GM21360 (cell line): ENCODE data around the gene PAX8.
A peak's percentile ranks its signal among the peaks of the same experiment; 100 is the strongest.

Experiments used
- ATAC-seq: cut with Tn5 transposase; IDR thresholded peaks from one replicate; pipeline ENCODE4 v1.9.1; 2021; ENCODE audit warnings: mild to moderate bottlenecking, moderate library complexity; ENCODE audit not compliant: unreplicated experiment

The PAX8 gene

GRCh38 chr2:113268621-113269360 lies 9.9 kb downstream of the PAX8 start:
- ATAC-seq = no peak

DNA sequence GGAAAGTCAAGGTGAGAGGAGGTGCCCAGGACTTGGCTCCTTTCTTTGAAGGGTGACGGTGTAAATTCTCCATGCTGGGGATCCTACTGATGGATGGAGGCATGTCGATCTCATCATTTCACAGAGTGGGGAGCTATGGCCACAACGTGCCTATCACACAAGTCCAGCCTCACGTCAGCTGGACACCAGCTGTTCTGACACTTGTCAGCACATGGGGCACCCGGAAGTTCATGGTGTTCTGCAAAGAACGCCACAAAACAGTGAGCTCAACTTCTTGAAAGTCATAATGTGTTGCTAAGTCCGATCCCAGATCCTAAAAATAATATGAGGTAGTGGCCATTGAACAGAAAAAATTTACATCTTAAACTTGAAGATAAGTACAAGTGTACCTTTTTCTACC lies 12.3 kb downstream of the PAX8 start:
- ATAC-seq = no peak

GRCh38 chr2:113264713-113265403 lies 13.9 kb downstream of the PAX8 start:
- no peak for ATAC-seq

DNA sequence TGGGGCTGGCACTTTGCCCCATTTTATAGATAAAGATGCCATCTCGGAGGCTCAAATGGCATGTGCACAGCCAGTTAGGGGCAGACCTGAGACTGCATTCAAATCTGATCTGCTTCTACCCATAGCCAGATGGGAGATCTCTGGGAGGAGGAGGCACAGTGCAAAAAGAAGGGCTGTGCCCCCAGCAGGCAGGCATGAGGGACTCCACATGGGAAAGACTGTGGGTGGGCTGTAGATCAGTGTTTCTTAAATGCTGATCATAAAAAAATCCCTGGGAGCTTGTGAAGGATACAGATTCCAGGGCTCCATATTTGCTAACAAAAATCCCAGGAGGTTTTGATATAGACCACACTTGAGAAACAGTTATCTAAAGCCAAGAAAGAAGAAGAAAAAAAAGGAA lies 15.2 kb downstream of the PAX8 start:
- no peak for ATAC-seq

DNA sequence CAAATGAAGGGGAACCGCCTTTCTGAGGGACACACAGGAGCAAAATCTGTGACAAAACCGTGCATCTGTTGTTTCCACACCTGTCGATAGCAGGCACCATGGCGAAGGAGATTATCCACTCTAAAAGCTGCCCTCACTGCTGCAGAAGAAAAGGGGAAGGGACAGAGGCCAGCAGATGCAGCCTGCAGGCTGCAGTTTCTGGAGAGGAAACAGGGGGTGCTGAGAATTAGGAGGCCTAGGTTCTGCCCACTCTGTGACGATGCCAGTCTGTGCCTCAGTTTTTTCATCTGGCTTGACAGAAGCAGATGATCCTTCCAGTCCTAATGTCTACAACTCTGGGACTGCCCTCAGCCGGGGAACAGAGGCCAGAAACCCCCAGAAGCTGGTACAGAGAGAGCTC lies 17.7 kb downstream of the PAX8 start:
- ATAC-seq = no peak

GRCh38 chr2:113258471-113259147 lies 20.1 kb downstream of the PAX8 start:
- no peak for ATAC-seq

DNA sequence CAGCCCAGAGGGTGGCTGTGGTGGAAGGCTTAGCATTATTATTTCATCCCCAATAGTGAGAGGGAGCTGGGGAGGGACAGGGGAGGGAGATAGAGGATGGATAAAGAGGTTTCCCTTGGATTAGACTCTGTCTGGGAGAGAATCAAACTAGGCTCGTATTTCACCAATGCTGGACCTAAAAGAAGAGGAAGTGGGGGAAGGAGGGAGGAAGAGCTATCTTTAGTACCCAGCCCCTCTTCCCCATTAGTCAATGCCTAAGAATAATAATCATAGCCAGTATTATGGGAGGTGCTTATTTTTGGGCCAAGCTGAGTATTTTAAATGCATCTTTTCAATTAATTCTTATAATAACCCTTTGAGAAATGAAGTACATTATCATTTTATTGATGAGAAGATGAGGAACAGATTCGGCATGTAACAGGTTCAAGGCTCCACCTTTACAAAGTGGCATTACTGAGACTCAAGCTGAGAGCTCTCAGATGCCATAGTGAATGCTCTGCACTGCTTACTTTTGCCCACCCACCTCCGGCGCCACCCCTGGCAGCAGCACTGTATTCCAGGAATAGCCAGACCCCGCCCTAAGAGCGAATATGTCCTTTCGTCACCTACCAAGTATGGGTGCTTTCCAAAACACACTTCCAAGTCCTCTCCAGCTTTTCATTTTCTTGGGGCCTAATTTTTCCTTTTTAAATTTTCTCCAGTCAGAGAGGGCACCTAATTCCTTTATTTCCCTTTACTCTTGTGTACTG lies 21.0 kb downstream of the PAX8 start:
- ATAC-seq = no peak

- no peak for ATAC-seq
Measured at GRCh38 chr2:113255140-113256070, 23.3 kb downstream of the PAX8 start.

- no peak for ATAC-seq
Measured at GRCh38 chr2:113253453-113253852, 25.3 kb downstream of the PAX8 start.

GRCh38 chr2:113252047-113252590 lies 26.6 kb downstream of the PAX8 start:
- ATAC-seq = no peak

DNA sequence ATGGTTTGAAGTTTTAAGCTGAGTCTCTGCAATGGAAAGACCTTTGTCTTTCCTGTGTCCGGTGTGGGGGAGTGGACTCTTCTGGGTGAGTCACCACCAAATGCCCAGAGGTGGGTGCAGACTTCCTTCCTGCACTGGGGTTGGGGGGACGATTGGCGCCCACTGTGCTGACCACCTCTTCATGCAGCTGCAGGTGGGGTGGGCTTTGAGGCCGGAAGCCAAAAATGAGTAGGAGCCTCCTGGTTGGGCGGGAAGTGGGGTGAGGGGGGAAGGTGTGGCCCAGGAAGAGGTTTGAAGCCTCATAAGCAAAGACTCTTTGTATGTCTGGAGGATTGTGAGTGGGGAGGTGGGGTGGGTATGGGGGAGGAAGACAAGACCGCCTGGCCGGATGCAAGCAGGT lies 27.6 kb downstream of the PAX8 start:
- ATAC-seq = no peak

- ATAC-seq = peak; percentile 51
Measured at GRCh38 chr2:113248997-113249770, 29.5 kb downstream of the PAX8 start.

- no peak for ATAC-seq
Measured at GRCh38 chr2:113246606-113247005, 32.1 kb downstream of the PAX8 start.

- ATAC-seq = no peak
Measured at GRCh38 chr2:113245276-113245711, 33.4 kb downstream of the PAX8 start.

GRCh38 chr2:113242327-113242726 lies 36.4 kb downstream of the PAX8 start:
- no peak for ATAC-seq

- ATAC-seq = no peak
Measured at GRCh38 chr2:113240915-113241911, 37.5 kb downstream of the PAX8 start.

- ATAC-seq = no peak
Measured at GRCh38 chr2:113240150-113240914, 38.4 kb downstream of the PAX8 start.
